Caco-2 (cell line): ENCODE data around the gene GINS2. TPM values are rescaled to one million over a fixed set of nuclear protein-coding genes. Genes with fewer than 3 reads are reported as not detected.
A peak's percentile ranks its signal among the peaks of the same experiment; 100 is the strongest.

ENCODE experiments used
- Bru-seq: library from RNA; stranded (reverse); fragments of 400-500 nt; gene quantifications from one replicate; lab custom pipeline; 2021; lab: Mats Ljungman, UMichigan
- BruChase-seq, 2 experiments: library from RNA; stranded (reverse); fragments of 400-500 nt; gene quantifications; one replicate each; lab custom pipeline; 2021; lab: Mats Ljungman, UMichigan
- BruUV-seq: library from RNA; stranded (reverse); fragments of 400-500 nt; replicated peaks from 2 replicates; lab custom pipeline; 2021; lab: Mats Ljungman, UMichigan
- CTCF ChIA-PET: fragments of 300-600 bp; sonication (Branson Sonifier 250); formaldehyde crosslinking; loops from one replicate; lab custom pipeline; 2022; ENCODE audit warnings: antibody characterized with exemption; lab: Charles Lee
- POLR2A ChIA-PET: fragments of 300-600 bp; sonication (Branson Sonifier 250); formaldehyde crosslinking; loops from one replicate; lab custom pipeline; 2022; ENCODE audit warnings: antibody characterized with exemption; lab: Charles Lee
- DNase-seq, 2 experiments: peaks; one replicate each; pipeline versions ENCODE4 v3.0.0 to v3.0.0-alpha.2; 2020 to 2022
- H3K27me3 ChIP-seq: replicated peaks from 2 replicates; pipeline ENCODE4 v1.6.0; 2011; ENCODE audit warnings: low read length; ENCODE audit not compliant: control insufficient read depth, insufficient read depth
- H3K36me3 ChIP-seq: 2 replicates; pipeline ENCODE4 v1.5.1; 2011; ENCODE audit warnings: low read length; ENCODE audit not compliant: control insufficient read depth, insufficient read depth
- H3K4me1 ChIP-seq: fragments of 250-450 bp; sonication (Bioruptor Pico); 2 replicates; pipeline ENCODE4 v1.5.1; 2020; ENCODE audit warnings: mild to moderate bottlenecking
- H3K4me3 ChIP-seq: 2 replicates; pipeline ENCODE4 v1.5.1; 2011; ENCODE audit warnings: low read depth, mild to moderate bottlenecking, control low read depth, low read length
- H3K9me3 ChIP-seq: fragments of 250-450 bp; sonication (Bioruptor Pico); 2 replicates; pipeline ENCODE4 v1.5.1; 2020; ENCODE audit warnings: mild to moderate bottlenecking, moderate library complexity
- H3K27ac Mint-ChIP-seq: one replicate; pipeline ENCODE4 v1.8.0; 2022; ENCODE audit warnings: mixed read lengths; ENCODE audit not compliant: unreplicated experiment
- H3K27me3 Mint-ChIP-seq: one replicate; pipeline ENCODE4 v1.8.0; 2022; ENCODE audit warnings: mixed read lengths; ENCODE audit not compliant: insufficient read depth, unreplicated experiment
- H3K36me3 Mint-ChIP-seq: one replicate; pipeline ENCODE4 v1.8.0; 2022; ENCODE audit warnings: mild to moderate bottlenecking, mixed read lengths; ENCODE audit not compliant: insufficient read depth, unreplicated experiment
- H3K4me1 Mint-ChIP-seq: one replicate; pipeline ENCODE4 v1.8.0; 2022; ENCODE audit warnings: low read depth, mixed read lengths; ENCODE audit not compliant: unreplicated experiment
- H3K4me3 Mint-ChIP-seq: one replicate; pipeline ENCODE4 v1.8.0; 2022; ENCODE audit warnings: mild to moderate bottlenecking, moderate library complexity, mixed read lengths; ENCODE audit not compliant: unreplicated experiment
- H3K9me3 Mint-ChIP-seq: one replicate; pipeline ENCODE4 v1.8.0; 2022; ENCODE audit warnings: mixed read lengths; ENCODE audit not compliant: unreplicated experiment
- CTCF ChIP-seq, 2 experiments: fragments of 200-600 bp in 1 of 2; IDR thresholded peaks; 1 replicate in 1 of 2; 2 replicates in 1 of 2; pipeline versions ENCODE4 v1.5.1 to v1.8.0; 2011 to 2022; ENCODE audit warnings: antibody characterized with exemption in 1 of 2, control low read depth in 1 of 2, inconsistent platforms in 1 of 2, low read depth in 1 of 2, low read length in 1 of 2, mild to moderate bottlenecking in 1 of 2, moderate library complexity in 1 of 2; ENCODE audit not compliant: insufficient read depth in 1 of 2, severe bottlenecking in 1 of 2, unreplicated experiment in 1 of 2
- intact Hi-C: fragments of 100-400 bp; cut with micrococcal nuclease; formaldehyde crosslinking; loops from one replicate; pipeline ENCODE4 v1.10.0; 2022; ENCODE audit not compliant: unreplicated experiment
- long read RNA-seq: library from polyadenylated mRNA; stranded (forward); transcript quantifications from one replicate; pipeline ENCODE4 v2.0.0, GENCODE V29; 2022
- total RNA-seq: library from RNA; stranded (reverse); gene quantifications from 2 replicates; pipeline ENCODE4 v1.2.3, GENCODE V29; 2022

GINS2 gene
- total RNA-seq (52.5 and 62.9 TPM in 2 replicates), Bru-seq, nascent RNA (percentile 81 among the genes with signal in this experiment), BruChase-seq, experiment 1, labeled RNA remaining after a 2-hour chase (percentile 80 among the genes with signal in this experiment), BruChase-seq, experiment 2, labeled RNA remaining after a 6-hour chase (percentile 87 among the genes with signal in this experiment)
- long read RNA-seq, transcript GINS2-201 (5 exons, 2,673 nt), result major isoform, 155 of 160 reads
- long read RNA-seq, partial matches to known transcripts, result 0 of 160 reads
- long read RNA-seq, other reads (novel, unspliced or antisense), result 5 of 160 reads

GRCh38 chr16:85688586-85689284 is at the start of gene GINS2:
TSS of gene GINS2 (minus strand) at chr16:85688954. CDS start at chr16:85688898, 56 bp downstream.
- Histone ChIP-seq H3K9me3 (no peaks in the 10 kb centered on the region), H3K27me3 (no peaks in the 10 kb centered on the region), H3K4me1 (peaks cover 32% of the 10 kb centered on the region), H3K36me3 (peaks cover 3% of the 10 kb centered on the region; the same call in 1 of the 2 replicates), H3K4me3 (peak within 1 kb of the TSS; percentile 96)
- intact Hi-C loops, result loop anchor here (1.0 to 5.0 kb wide), 2 partner anchors 13 to 209 kb away; partner anchors contain the start of gene IRF8
- peak; percentile 97 to 98 for DNase-seq
- Mint-ChIP-seq H3K4me1 (peaks cover 15% of the 10 kb centered on the region), H3K9me3 (no peaks in the 10 kb centered on the region), H3K27me3 (no peaks in the 10 kb centered on the region), H3K36me3 (peaks cover 40% of the 10 kb centered on the region), H3K4me3 (peak within 1 kb of the TSS; percentile 79), H3K27ac (peak within 1 kb of the TSS; percentile 66)
- POLR2A ChIA-PET, result interaction anchor here (0.6 to 1.1 kb wide), 4 partner anchors 10 to 137 kb away, joined by 3 to 7 read pairs (median 3); partner anchors contain the start of gene GSE1
- no TSS peak for BruUV-seq
- CTCF ChIA-PET, result interaction anchor here (0.6 to 2.7 kb wide), 10 partner anchors 13 to 153 kb away, joined by 3 to 16 read pairs (median 4); partner anchors contain the start of gene GSE1
- no peak for TF ChIP-seq CTCF (IDR thresholded peaks at IDR 0.05; ENCODE audit: insufficient read depth in 1 of 2, low read depth in 1 of 2, low read length in 1 of 2, severe bottlenecking in 1 of 2, unreplicated experiment in 1 of 2)

GRCh38 chr16:85736921-85737320 is 48.2 kb upstream of the GINS2 start:
- DNase-seq, result no peak
- ChIA-PET POLR2A (interaction anchor here (0.6 kb wide), 1 partner anchor 37 kb away, joined by 3 read pairs; no protein-coding TSS in a partner anchor), CTCF (no interaction called here)
- Mint-ChIP-seq H3K4me1 (no peaks in the 10 kb centered on the region), H3K9me3 (no peaks in the 10 kb centered on the region), H3K4me3 (no peak overlapping the region), H3K36me3 (no peaks in the 10 kb centered on the region), H3K27me3 (no peaks in the 10 kb centered on the region), H3K27ac (no peak overlapping the region)
- Histone ChIP-seq H3K4me3 (no peak overlapping the region), H3K9me3 (no peaks in the 10 kb centered on the region), H3K4me1 (peaks cover 4% of the 10 kb centered on the region; the same call in 1 of the 2 replicates), H3K27me3 (no peaks in the 10 kb centered on the region), H3K36me3 (no peaks in the 10 kb centered on the region)
- intact Hi-C loops, result no loop called here
- no TSS peak for BruUV-seq
- TF ChIP-seq CTCF (IDR thresholded peaks at IDR 0.05; ENCODE audit: insufficient read depth in 1 of 2, low read depth in 1 of 2, low read length in 1 of 2, severe bottlenecking in 1 of 2, unreplicated experiment in 1 of 2), result no peak

DNA sequence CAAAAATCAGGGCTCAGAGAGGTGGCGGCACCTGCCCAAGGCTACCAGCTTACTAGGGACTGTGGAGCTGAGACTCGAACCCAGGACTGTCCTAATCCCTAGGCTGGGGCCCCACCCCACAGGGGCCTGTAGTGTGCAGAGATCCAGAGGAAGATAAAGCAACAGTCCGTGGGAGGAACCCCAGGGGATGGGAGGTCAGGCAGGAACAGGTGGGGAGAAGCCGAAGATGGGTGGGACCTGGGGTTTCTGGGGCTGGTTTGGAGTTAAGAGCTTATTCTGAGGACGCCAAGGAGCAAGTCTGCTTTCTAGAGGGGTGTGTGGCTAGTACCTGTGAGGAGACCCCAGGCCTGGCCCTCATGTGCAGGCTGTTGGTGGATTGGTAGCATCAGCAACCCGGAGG is 47.2 kb upstream of the GINS2 start:
- ChIA-PET CTCF (interaction anchor here (0.6 kb wide), 1 partner anchor 16 kb away, joined by 3 read pairs; no protein-coding TSS in a partner anchor), POLR2A (no interaction called here)
- peaks cover 4% of the 10 kb centered on the region; the same call in 1 of the 2 replicates for H3K4me1 ChIP-seq
- intact Hi-C loops, result no loop called here
- no peaks in the 10 kb centered on the region for H3K4me1 Mint-ChIP-seq
- no peaks in the 10 kb centered on the region for H3K36me3 Mint-ChIP-seq
- H3K27ac Mint-ChIP-seq, result no peak overlapping the region
- no peaks in the 10 kb centered on the region for H3K27me3 ChIP-seq
- no TSS peak for BruUV-seq
- H3K4me3 Mint-ChIP-seq, result no peak overlapping the region
- no peaks in the 10 kb centered on the region for H3K9me3 ChIP-seq
- TF ChIP-seq CTCF (IDR thresholded peaks at IDR 0.05; ENCODE audit: insufficient read depth in 1 of 2, low read depth in 1 of 2, low read length in 1 of 2, severe bottlenecking in 1 of 2, unreplicated experiment in 1 of 2), result no peak
- H3K9me3 Mint-ChIP-seq, result no peaks in the 10 kb centered on the region
- H3K4me3 ChIP-seq, result no peak overlapping the region
- DNase-seq, result no peak
- no peaks in the 10 kb centered on the region for H3K36me3 ChIP-seq
- no peaks in the 10 kb centered on the region for H3K27me3 Mint-ChIP-seq
